H9 (cell line): Measurements from ENCODE around the gene TGFBR1. TPM values are rescaled to one million over a fixed set of nuclear protein-coding genes. Genes with fewer than 3 reads are reported as not detected.

Source experiments
- DNase-seq: peaks from one replicate; pipeline ENCODE4 v3.0.0-alpha.2; 2017
- H2AFZ ChIP-seq: one replicate; pipeline ENCODE4 v1.6.1; 2013; ENCODE audit warnings: mild to moderate bottlenecking, low read length, control low read depth, moderate library complexity
- H2AK5ac ChIP-seq: 2 replicates; pipeline ENCODE4 v1.6.1; 2013; ENCODE audit warnings: low read length, control low read depth, mixed read lengths; ENCODE audit not compliant: insufficient read length
- H2BK120ac ChIP-seq: one replicate; pipeline ENCODE4 v1.6.1; 2013; ENCODE audit warnings: low read depth, mild to moderate bottlenecking, low read length, control low read depth, inconsistent platforms; ENCODE audit not compliant: poor library complexity, severe bottlenecking
- H2BK12ac ChIP-seq: 2 replicates; pipeline ENCODE4 v1.6.1; 2013; ENCODE audit warnings: low read length, control low read depth, mixed read lengths, low read depth; ENCODE audit not compliant: insufficient read length
- H2BK15ac ChIP-seq: 2 replicates; pipeline ENCODE4 v1.6.1; 2013; ENCODE audit warnings: low read depth, low read length, control low read depth
- H2BK20ac ChIP-seq: one replicate; pipeline ENCODE4 v1.6.1; 2013; ENCODE audit warnings: low read depth, mild to moderate bottlenecking, low read length, control low read depth, inconsistent platforms; ENCODE audit not compliant: poor library complexity, severe bottlenecking
- H2BK5ac ChIP-seq: 2 replicates; pipeline ENCODE4 v1.6.1; 2013; ENCODE audit warnings: low read length, control low read depth, mixed read lengths; ENCODE audit not compliant: insufficient read length
- H3K14ac ChIP-seq: 2 replicates; pipeline ENCODE4 v1.6.1; 2013; ENCODE audit warnings: low read length, control low read depth; ENCODE audit not compliant: insufficient read depth
- H3K18ac ChIP-seq: 2 replicates; pipeline ENCODE4 v1.6.1; 2013; ENCODE audit warnings: low read depth, mild to moderate bottlenecking, mixed read lengths, low read length, control low read depth; ENCODE audit not compliant: insufficient read length
- H3K23ac ChIP-seq: 2 replicates; pipeline ENCODE4 v1.6.1; 2013; ENCODE audit warnings: low read length, control low read depth, mixed read lengths, low read depth; ENCODE audit not compliant: insufficient read length
- H3K23me2 ChIP-seq: 2 replicates; pipeline ENCODE4 v1.6.1; 2013; ENCODE audit warnings: low read depth, mild to moderate bottlenecking, mixed read lengths, low read length, control low read depth; ENCODE audit not compliant: insufficient read length, poor library complexity, severe bottlenecking
- H3K27ac ChIP-seq: 2 replicates; pipeline ENCODE4 v1.5.1; 2013; ENCODE audit warnings: low read length, control low read depth, mixed read lengths, low read depth; ENCODE audit not compliant: insufficient read length
- H3K27me3 ChIP-seq: 2 replicates; pipeline ENCODE4 v1.6.1; 2013; ENCODE audit warnings: low read length, control low read depth, inconsistent platforms; ENCODE audit not compliant: insufficient read depth
- H3K4ac ChIP-seq: 2 replicates; pipeline ENCODE4 v1.6.1; 2013; ENCODE audit warnings: low read depth, mild to moderate bottlenecking, control low read depth, inconsistent platforms, low read length, moderate library complexity
- H3K4me1 ChIP-seq: 2 replicates; pipeline ENCODE4 v1.6.1; 2013; ENCODE audit warnings: low read length, control low read depth, inconsistent platforms; ENCODE audit not compliant: insufficient read depth
- H3K4me2 ChIP-seq: 2 replicates; pipeline ENCODE4 v1.6.1; 2013; ENCODE audit warnings: low read length, control low read depth, mixed read lengths; ENCODE audit not compliant: insufficient read length, insufficient read depth
- H3K56ac ChIP-seq: 2 replicates; pipeline ENCODE4 v1.6.1; 2013; ENCODE audit warnings: low read depth, mild to moderate bottlenecking, mixed read lengths, low read length, control low read depth; ENCODE audit not compliant: insufficient read length
- H3K79me1 ChIP-seq: 2 replicates; pipeline ENCODE4 v1.6.1; 2013; ENCODE audit warnings: low read depth, mild to moderate bottlenecking, moderate library complexity, low read length, control low read depth, inconsistent platforms; ENCODE audit not compliant: insufficient read depth, poor library complexity, severe bottlenecking
- H3K79me2 ChIP-seq: 2 replicates; pipeline ENCODE4 v1.6.1; 2013; ENCODE audit warnings: low read length, control low read depth, inconsistent platforms; ENCODE audit not compliant: insufficient read depth
- H3K9ac ChIP-seq: 2 replicates; pipeline ENCODE4 v1.6.1; 2013; ENCODE audit warnings: low read length, control low read depth, mixed read lengths; ENCODE audit not compliant: insufficient read length; ENCODE audit errors: extremely low read depth
- H3K9me3 ChIP-seq: one replicate; pipeline ENCODE4 v1.6.1; 2013; ENCODE audit warnings: low read depth, low read length, inconsistent platforms; ENCODE audit not compliant: control insufficient read depth
- H3T11ph ChIP-seq: one replicate; pipeline ENCODE4 v1.6.1; 2013; ENCODE audit warnings: mild to moderate bottlenecking, low read length, control low read depth, inconsistent platforms
- H4K20me1 ChIP-seq: one replicate; pipeline ENCODE4 v1.6.1; 2013; ENCODE audit not compliant: control insufficient read depth, insufficient read length, insufficient read depth
- H4K5ac ChIP-seq: 2 replicates; pipeline ENCODE4 v1.6.1; 2013; ENCODE audit warnings: low read depth, mild to moderate bottlenecking, mixed read lengths, low read length, control low read depth; ENCODE audit not compliant: insufficient read length
- H4K8ac ChIP-seq: replicated peaks from 2 replicates; pipeline ENCODE4 v1.6.1; 2013; ENCODE audit warnings: low read length, control low read depth, mixed read lengths, low read depth; ENCODE audit not compliant: insufficient read length
- H4K91ac ChIP-seq: 2 replicates; pipeline ENCODE4 v1.6.1; 2013; ENCODE audit warnings: low read depth, mild to moderate bottlenecking, moderate library complexity, mixed read lengths, low read length, control low read depth; ENCODE audit not compliant: insufficient read length
- H3K27ac Mint-ChIP-seq, 3 experiments: 2 replicates in 2 of 3; 3 replicates in 1 of 3; pipeline ENCODE4 v1.8.0; 2020 to 2021; ENCODE audit warnings: mixed read lengths in 3 of 3, mild to moderate bottlenecking in 1 of 3, moderate library complexity in 1 of 3
- H3K27me3 Mint-ChIP-seq: 2 replicates; pipeline ENCODE4 v1.8.0; 2021; ENCODE audit warnings: low read depth, mild to moderate bottlenecking, moderate library complexity, mixed read lengths
- H3K36me3 Mint-ChIP-seq, 3 experiments: 2 replicates in 2 of 3; 3 replicates in 1 of 3; pipeline ENCODE4 v1.8.0; 2020 to 2021; ENCODE audit warnings: low read depth in 3 of 3, mixed read lengths in 3 of 3; ENCODE audit not compliant: insufficient read depth in 1 of 3
- H3K4me1 Mint-ChIP-seq, 2 experiments: 2 replicates each; pipeline ENCODE4 v1.8.0; 2020; ENCODE audit warnings: mixed read lengths in 2 of 2
- H3K4me3 Mint-ChIP-seq, 2 experiments: 2 replicates in 1 of 2; 3 replicates in 1 of 2; pipeline ENCODE4 v1.8.0; 2020 to 2021; ENCODE audit warnings: mild to moderate bottlenecking in 2 of 2, mixed read lengths in 2 of 2, moderate library complexity in 1 of 2
- H3K9me3 Mint-ChIP-seq, 2 experiments: 2 replicates in 1 of 2; 3 replicates in 1 of 2; pipeline ENCODE4 v1.8.0; 2020; ENCODE audit warnings: mild to moderate bottlenecking in 2 of 2, mixed read lengths in 2 of 2, moderate library complexity in 1 of 2
- CTCF ChIP-seq: fragments of 200-600 bp; sonication (generic); conservative IDR thresholded peaks from 3 replicates; pipeline ENCODE4 v1.8.0; 2021; ENCODE audit warnings: antibody characterized with exemption, mild to moderate bottlenecking
- WGBS: extraction: QIAGEN DNeasy Blood & Tissue Kit; methylation state at CpG from one replicate; pipeline ENCODE4 v1.1.7; 2013; ENCODE audit warnings: missing lambda C conversion rate, low lambda C conversion rate, mixed read lengths; ENCODE audit not compliant: insufficient read length; ENCODE audit errors: extremely low coverage; 5-methylcytosine and 5-hydroxymethylcytosine counted together
- total RNA-seq: library from RNA; stranded (reverse); gene quantifications from 2 replicates; pipeline ENCODE4 v1.2.1, GENCODE V29; 2021

The TGFBR1 gene
- total RNA-seq, 1 experiment from 2014 or later: 59.3 TPM

DNA sequence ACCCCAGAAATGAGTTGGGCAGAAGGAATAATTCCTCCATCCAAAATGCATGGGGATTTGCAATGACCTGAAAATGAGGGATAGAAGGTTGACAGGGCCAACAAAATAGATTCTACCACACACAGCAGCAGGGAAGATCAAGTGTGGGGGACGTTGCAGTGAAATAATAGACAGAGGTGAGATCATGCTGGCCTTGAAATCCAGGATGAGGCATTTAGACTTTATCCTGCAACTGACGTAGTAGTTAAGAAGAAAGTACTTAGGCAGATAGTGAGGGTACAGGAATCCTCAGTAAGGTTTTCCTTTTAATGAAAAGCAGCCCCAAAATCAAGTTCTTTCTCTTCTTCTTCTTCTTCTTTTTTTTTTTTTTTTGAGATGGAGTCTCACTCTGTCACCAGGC is 31.6 kb upstream of the TGFBR1 start:
- no peak overlapping the region for H3K27ac ChIP-seq
- no peak overlapping the region for H2BK20ac ChIP-seq
- H3K23ac ChIP-seq: no peak overlapping the region
- no peak overlapping the region for H3K56ac ChIP-seq
- no peak overlapping the region for H3T11ph ChIP-seq
- no peaks in the 10 kb centered on the region for H3K27me3 Mint-ChIP-seq
- H3K9me3 Mint-ChIP-seq: no peaks in the 10 kb centered on the region
- no peak overlapping the region for H3K27ac Mint-ChIP-seq
- no peaks in the 10 kb centered on the region for H3K36me3 Mint-ChIP-seq
- no peak overlapping the region for H3K4me2 ChIP-seq
- no peak overlapping the region for H2AFZ ChIP-seq
- H3K9ac ChIP-seq: no peak overlapping the region
- no peak overlapping the region for H2BK12ac ChIP-seq
- no peak overlapping the region for H3K4ac ChIP-seq
- no peaks in the 10 kb centered on the region for H3K79me1 ChIP-seq
- H3K4me1 ChIP-seq: no peaks in the 10 kb centered on the region
- H3K23me2 ChIP-seq: no peaks in the 10 kb centered on the region
- H4K5ac ChIP-seq: no peak overlapping the region
- no CpG with 5 or more reads among the region's 2 CpGs for WGBS
- H3K9me3 ChIP-seq: no peaks in the 10 kb centered on the region
- H3K18ac ChIP-seq: no peak overlapping the region
- DNase-seq: no peak
- 0 out of 4 replicates have a peak, but pooled peaks cover 0 to 3% of the 10 kb centered on the region in 2 experiments for H3K4me1 Mint-ChIP-seq
- H2BK120ac ChIP-seq: no peak overlapping the region
- no peak overlapping the region for H2BK15ac ChIP-seq
- no peak for TF ChIP-seq CTCF
- no peak overlapping the region for H4K8ac ChIP-seq
- H3K4me3 Mint-ChIP-seq: no peak overlapping the region
- no peak overlapping the region for H3K14ac ChIP-seq
- no peak overlapping the region for H2AK5ac ChIP-seq
- no peaks in the 10 kb centered on the region for H3K27me3 ChIP-seq
- H4K91ac ChIP-seq: no peak overlapping the region
- no peaks in the 10 kb centered on the region for H3K79me2 ChIP-seq
- no peak overlapping the region for H2BK5ac ChIP-seq
- no peaks in the 10 kb centered on the region for H4K20me1 ChIP-seq
